Measurements from ENCODE around the gene CCR2. TPM values are rescaled to one million over a fixed set of nuclear protein-coding genes. Genes with fewer than 3 reads are reported as not detected.

CCR2 gene
- total RNA-seq, 4 donors from 2014 or later, result 0.89 to 1.8 (median 1.3) TPM; not detected in 1

- DNase-seq (ENCODE audit: low spot score in 2 of 2), result no peak
- 81 to 88% methylated on average over 3 of the region's 3 CpGs for WGBS, 2 donors
- no peak for TF ChIP-seq CTCF (IDR thresholded peaks at IDR 0.05)
- TF ChIP-seq POLR2A (IDR thresholded peaks at IDR 0.05), result no peak
- intact Hi-C loops (cut with DNase I; ENCODE audit: low total_unique reads), result loop anchor here (10.0 kb wide), 1 partner anchor 440 kb away; no protein-coding TSS in a partner anchor
- no peak overlapping the region for H3K4me3 ChIP-seq (ENCODE audit: low read depth, poor library complexity, severe bottlenecking)
Observed at GRCh38 chr3:46374755-46375154, 20.8 kb downstream of the CCR2 start.

- DNase-seq (ENCODE audit: low spot score in 2 of 2), result no peak
- no peak overlapping the region for H3K4me3 ChIP-seq (ENCODE audit: low read depth, poor library complexity, severe bottlenecking)
- TF ChIP-seq POLR2A (IDR thresholded peaks at IDR 0.05) (no peak), CTCF (IDR thresholded peaks at IDR 0.05) (no peak)
- intact Hi-C loops (cut with DNase I; ENCODE audit: low total_unique reads), result loop anchor here (10.0 kb wide), 1 partner anchor 440 kb away; no protein-coding TSS in a partner anchor
- 84 to 87% methylated on average over 2 of the region's 2 CpGs for WGBS, 2 donors
Observed at GRCh38 chr3:46375218-46375617, 21.3 kb downstream of the CCR2 start.

GRCh38 chr3:46375814-46376213, 21.9 kb downstream of the CCR2 start:
- 39 to 52% methylated on average over 2 of the region's 2 CpGs for WGBS, 2 donors
- no peak overlapping the region for H3K4me3 ChIP-seq (ENCODE audit: low read depth, poor library complexity, severe bottlenecking)
- TF ChIP-seq POLR2A (IDR thresholded peaks at IDR 0.05) (no peak), CTCF (IDR thresholded peaks at IDR 0.05) (no peak)
- intact Hi-C loops (cut with DNase I; ENCODE audit: low total_unique reads), result loop anchor here (10.0 kb wide), 1 partner anchor 441 kb away; no protein-coding TSS in a partner anchor
- DNase-seq (ENCODE audit: low spot score in 2 of 2), result no peak

GRCh38 chr3:46378426-46378942, 24.6 kb downstream of the CCR2 start:
- WGBS, 2 donors, result 28 to 36% methylated on average over 8 of the region's 8 CpGs
- DNase-seq (ENCODE audit: low spot score in 2 of 2), result peak; percentile 49 to 91
- intact Hi-C loops (cut with DNase I; ENCODE audit: low total_unique reads), result loop anchor here (10.0 kb wide), 1 partner anchor 444 kb away; no protein-coding TSS in a partner anchor
- no peak for TF ChIP-seq POLR2A (IDR thresholded peaks at IDR 0.05)
- TF ChIP-seq CTCF (IDR thresholded peaks at IDR 0.05), result no peak
- H3K4me3 ChIP-seq (ENCODE audit: low read depth, poor library complexity, severe bottlenecking), result no peak overlapping the region

- no peak for TF ChIP-seq POLR2A (IDR thresholded peaks at IDR 0.05)
- no peak for TF ChIP-seq CTCF (IDR thresholded peaks at IDR 0.05)
- H3K4me3 ChIP-seq (ENCODE audit: low read depth, poor library complexity, severe bottlenecking), result no peak overlapping the region
- no peak for DNase-seq (ENCODE audit: low spot score in 2 of 2)
- WGBS, 2 donors, result 57% methylated on average over 8 of the region's 8 CpGs
- intact Hi-C loops (cut with DNase I; ENCODE audit: low total_unique reads), result no loop called here
Observed at GRCh38 chr3:46380471-46381221, 26.7 kb downstream of the CCR2 start.
